ENCODE measurements around the gene SS18L1. TPM values are rescaled to one million over a fixed set of nuclear protein-coding genes. Genes with fewer than 3 reads are reported as not detected.
A peak's percentile ranks its signal among the peaks of the same experiment; 100 is the strongest.

SS18L1 gene
- total RNA-seq, 1 experiment from 2014 or later: 10.1 TPM

DNA sequence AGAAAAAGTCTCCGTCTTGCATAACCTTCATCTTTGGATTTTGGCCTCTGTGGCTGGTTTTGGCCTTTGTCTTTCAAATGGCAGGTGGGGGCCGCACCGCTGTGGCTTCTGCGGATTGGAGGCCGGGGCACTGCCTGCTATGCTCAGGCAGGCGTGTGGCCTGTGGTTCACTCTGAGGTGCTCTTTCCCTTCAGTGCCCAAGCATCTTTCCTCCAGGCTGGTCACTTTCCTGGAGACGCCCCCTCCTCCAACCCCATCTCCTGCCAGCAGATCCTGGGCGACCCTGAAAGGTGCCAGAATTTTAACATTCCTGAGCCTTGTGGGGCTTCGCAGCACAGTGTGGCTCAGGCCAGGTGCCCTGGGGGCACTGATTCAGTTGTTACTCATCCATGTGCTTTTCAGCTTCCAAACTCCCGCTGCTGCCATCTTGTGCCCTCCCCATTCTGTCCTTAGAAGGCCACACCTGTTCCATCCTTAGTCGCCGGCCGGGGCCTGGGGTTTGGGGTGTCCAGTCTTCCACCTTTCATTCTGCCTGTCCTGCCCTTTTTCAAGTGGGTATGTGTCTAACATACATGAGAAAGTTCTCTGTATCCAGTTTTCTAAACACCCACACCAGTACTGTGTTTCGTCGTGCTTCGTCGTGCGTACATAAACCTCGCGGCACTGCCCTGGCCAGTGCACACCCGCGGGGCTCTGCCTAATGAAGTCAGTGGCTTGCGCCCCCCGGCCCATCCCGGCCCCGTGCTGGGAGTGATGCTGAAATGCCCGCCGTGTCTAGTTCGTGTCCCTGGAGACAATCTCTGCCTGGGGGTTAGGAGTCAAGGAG is 12.1 kb downstream of the SS18L1 start:
- DNase-seq (ENCODE audit: low read depth): peak; percentile 62

DNA sequence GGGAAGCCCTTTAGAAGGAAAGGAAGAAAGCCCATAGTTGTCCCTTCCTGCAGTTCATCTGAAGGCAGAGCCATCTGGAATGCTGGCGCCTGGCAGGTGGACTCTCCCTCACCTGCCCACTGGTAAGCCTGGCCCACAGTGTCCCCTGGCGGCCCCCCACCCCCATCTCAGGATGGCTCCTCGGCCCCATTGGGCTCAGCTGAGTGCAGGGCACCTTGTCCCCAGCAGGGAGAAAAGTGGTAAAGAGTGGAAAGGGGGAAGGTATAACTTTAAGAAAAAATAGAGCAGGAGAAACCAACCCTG is 12.6 kb downstream of the SS18L1 start:
- no peak for DNase-seq (ENCODE audit: low read depth)

DNA sequence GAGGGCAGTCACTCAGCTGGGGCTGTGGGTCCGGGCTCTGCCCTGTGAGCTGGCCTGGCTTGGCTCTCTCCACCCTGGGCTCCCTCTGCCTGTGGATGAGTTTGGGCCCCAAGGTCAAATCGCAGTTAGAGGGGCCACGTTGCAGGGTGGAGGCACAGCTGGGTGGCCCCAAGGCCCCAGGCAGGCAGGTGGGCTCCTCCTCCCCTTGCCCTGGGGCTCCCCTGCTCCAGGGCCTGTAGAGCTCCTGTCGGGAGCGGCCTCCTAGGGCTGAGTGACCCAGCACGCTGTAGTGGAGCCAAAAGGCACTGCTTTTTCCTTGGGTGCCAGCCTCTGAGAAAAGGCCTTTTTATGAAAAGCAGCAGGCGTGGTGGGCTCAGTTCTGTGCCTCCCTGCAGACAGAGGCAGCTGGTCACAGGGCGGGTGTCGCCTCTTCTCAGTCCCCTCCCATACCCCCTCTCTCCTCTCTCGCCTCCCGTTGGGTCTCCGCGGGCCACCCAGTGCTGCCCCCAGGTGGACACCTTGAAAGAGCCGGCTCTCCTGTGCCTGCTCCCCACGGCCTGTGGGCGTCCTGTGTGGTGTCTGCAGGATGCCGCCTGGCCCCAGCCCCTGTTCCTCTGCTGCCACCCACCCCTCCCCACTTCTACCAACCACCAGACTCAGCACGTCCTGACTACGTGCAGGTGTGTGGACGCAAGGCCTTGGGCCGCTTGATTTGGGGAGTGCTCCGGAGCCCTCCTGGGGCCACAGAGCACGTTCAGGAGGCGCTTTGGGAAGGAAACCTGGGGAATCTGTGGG is 13.2 kb downstream of the SS18L1 start:
- DNase-seq (ENCODE audit: low read depth): peak; percentile 51

DNA sequence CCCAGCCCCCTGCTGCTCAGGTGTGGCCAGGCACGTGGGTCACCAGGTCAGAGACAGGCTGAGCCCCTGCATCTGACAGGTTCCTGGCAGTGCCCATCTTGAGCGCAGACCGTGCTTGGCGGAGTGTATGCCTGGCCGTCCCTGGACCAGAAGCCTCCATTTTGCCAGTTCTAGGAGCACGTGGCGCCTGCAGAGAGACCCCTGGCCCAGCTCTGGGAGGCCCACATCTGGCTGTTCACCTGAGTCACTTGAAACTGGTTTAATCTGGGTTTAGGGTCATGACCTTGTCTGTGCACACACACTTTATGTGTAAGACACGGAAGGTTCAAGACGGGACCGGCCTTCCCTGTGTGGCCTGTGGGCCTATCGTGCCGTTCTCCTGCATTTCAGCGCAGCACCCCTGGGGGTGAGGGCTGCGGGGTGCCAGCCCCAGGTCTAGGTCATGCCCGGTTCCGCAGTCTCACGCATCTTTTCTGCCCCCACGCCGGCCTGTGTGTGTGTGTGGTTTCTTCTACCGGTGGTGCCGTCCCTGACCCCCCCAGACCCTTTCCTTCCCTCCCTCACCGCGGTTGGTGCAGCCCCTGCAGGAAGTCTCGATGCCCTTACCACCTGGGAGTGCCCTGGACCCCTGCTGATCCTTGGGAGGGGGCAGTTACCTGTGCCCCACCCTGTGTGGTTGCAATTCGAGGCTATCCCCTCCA is 14.0 kb downstream of the SS18L1 start:
- DNase-seq (ENCODE audit: low read depth): no peak

DNA sequence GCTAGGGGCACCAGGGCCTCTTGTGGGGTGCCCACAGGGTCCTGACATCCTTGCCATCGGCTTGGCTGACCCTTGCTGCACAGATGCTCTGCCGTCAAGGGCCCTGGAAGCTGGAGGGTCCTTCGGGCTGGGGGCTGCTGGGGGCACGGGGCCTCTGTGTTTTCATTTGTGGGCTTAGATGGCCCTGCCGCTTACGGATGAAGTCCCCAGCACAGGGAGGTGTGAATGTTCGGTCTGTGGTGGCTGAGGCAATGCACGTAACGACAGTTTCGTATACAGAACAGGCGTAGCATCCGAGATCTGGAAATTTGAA is 14.5 kb downstream of the SS18L1 start:
- no peak for DNase-seq (ENCODE audit: low read depth)

DNA sequence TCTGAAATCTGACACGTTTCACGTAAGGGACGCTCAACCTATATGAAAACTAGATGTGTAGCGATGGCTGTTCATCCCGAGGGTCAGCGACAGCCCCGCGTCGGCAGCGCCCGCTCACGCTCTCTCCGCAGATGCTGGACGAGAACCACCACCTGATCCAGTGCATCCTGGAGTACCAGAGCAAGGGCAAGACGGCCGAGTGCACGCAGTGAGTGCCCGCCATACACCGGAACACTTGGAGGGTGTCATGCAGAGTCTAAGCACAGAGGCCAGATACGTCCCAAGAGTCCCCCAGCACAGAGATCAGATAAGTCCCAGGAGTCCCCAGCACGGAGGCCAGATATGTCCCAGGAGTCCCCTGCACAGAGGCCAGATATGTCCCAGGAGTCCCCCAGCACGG is 15.0 kb downstream of the SS18L1 start:
- DNase-seq (ENCODE audit: low read depth): no peak

DNA sequence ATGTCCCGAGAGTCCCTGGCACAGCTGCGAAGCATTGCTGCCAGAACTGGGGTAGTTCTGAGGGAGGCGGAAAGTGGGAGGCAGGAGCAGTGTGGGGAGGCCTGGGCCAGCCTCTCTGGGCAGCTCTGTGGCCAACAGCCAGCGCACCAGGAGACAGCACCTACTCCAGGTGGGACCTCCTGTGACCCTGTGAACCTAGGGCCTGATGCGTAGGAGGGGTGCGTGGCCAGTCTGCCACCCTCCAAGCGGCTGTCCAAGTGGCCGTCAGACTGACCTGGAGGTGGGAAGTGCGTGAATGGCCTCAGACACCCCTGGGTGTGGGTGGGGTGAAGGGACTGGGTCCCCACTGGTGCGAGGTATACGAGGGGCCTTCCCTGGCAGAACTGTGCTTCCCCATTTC is 15.5 kb downstream of the SS18L1 start:
- no peak for DNase-seq (ENCODE audit: low read depth)

DNA sequence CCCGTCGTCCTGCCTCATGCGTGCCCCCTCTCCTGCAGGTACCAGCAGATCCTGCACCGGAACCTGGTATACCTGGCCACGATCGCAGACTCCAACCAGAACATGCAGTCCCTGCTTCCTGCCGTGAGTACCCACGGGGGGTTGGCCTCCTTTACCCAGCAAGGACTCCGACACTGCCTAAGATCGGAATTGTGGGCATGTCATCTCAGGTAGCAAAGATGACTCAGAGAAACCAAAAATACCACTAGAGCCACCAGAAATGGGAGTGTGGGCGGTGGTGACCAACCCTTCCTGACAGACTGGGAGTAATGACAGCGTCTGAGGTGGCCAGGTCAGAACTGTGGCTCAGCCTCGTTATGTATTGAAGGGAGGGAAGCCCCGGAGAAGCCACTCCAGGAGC is 16.3 kb downstream of the SS18L1 start:
- DNase-seq (ENCODE audit: low read depth): peak; percentile 73

DNA sequence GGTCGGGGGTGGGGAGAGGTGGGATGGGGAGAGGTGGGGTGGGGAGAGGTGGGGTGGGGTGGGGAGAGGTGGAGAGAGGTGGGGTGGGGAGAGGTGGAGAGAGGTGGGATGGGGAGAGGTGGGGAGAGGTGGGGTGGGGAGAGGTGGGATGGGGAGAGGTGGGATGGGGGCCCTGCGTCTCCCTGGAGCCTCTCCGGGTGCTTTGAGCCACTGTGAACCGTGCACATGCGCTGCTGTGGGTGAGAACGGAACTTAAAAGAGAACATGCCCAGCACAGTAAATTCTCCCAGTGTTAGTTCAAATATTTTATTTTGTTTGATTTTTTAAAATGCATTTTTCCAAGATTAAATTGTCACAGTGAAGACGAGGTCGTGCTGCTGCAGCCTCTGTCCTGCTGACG is 16.7 kb downstream of the SS18L1 start:
- DNase-seq (ENCODE audit: low read depth): no peak

DNA sequence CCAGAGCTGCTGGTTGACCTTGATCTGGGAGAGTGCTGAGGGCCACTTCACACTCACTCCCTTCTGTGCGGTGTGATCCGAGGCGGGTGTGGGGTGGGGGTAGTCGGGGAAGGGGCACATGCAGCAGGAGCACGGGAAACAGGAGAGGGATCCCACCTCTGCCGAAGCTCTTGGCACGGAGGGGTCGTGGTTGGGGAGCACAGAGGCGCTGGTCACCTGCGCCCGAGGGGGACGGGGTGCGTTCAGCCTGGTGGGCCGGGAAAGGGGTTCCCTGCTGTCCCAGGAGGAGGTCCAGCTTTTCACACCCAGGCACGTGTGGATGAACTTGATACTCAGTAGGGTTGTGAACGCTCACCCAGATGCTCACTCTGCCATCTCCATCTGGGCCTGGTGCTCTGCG is 17.3 kb downstream of the SS18L1 start:
- DNase-seq (ENCODE audit: low read depth): no peak

DNA sequence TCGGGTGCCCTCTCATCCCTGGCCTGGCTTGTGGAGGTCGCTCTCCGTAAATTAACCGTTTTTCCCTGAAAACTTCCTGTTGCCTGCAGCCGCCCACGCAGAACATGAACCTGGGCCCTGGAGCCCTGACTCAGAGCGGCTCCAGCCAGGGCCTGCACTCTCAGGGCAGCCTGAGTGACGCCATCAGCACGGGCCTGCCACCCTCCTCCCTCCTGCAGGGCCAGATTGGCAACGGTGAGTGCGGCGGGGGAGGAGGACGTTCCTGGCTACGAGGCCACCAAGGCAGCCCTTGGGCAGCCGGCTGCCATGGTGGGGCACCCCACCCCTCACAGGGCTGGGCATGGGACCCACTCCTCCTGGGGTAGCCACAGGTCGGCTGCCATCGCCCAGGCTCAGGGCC is 17.8 kb downstream of the SS18L1 start:
- DNase-seq (ENCODE audit: low read depth): peak; percentile 80

DNA sequence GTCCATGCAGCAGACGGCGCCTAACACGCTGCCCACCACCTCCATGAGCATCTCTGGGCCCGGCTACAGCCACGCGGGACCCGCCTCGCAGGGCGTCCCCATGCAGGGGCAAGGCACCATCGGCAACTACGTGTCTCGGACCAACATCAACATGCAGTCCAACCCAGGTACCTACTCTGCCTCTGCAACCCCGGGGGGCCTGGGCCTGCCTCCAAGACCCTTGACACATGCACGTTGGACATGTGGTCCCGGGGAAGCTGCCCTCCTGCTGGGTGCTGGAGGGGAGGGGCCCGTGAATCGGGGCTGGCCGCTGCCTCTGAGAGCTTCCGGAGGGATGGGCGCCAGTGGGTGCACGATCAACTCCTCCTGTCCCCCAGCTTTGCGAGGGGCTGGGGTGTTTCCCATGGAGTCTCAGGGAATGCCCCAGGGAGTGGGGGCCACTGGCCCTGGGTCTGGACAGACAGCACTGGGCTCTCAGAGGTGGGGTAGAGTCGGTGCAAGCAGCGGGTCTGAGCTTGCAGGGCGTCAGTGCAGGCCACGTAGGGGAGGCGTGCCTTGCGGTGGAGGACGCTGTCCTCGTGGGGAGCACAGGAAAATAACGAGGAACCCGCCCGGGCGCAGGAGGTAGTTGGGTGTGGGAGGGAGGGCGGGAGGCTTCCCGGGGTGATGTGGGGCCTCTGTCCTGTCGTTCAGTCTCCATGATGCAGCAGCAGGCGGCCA is 19.4 kb downstream of the SS18L1 start:
- DNase-seq (ENCODE audit: low read depth): no peak

DNA sequence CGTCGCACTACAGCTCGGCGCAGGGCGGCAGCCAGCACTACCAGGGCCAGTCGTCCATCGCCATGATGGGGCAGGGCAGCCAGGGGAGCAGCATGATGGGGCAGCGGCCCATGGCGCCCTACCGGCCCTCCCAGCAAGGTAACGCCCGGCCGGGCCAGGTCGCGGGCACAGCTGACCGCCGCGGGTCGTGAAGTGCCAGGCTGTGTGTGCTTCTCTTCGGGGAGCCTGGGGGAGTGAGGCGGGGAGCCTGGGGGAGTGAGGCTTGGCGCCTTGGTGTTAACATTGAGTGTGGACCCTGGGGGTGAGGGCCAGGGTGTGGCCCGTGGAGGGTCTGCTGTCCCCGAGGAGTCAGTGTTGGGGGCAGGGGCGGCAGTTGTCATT is 19.9 kb downstream of the SS18L1 start:
- no peak for DNase-seq (ENCODE audit: low read depth)

DNA sequence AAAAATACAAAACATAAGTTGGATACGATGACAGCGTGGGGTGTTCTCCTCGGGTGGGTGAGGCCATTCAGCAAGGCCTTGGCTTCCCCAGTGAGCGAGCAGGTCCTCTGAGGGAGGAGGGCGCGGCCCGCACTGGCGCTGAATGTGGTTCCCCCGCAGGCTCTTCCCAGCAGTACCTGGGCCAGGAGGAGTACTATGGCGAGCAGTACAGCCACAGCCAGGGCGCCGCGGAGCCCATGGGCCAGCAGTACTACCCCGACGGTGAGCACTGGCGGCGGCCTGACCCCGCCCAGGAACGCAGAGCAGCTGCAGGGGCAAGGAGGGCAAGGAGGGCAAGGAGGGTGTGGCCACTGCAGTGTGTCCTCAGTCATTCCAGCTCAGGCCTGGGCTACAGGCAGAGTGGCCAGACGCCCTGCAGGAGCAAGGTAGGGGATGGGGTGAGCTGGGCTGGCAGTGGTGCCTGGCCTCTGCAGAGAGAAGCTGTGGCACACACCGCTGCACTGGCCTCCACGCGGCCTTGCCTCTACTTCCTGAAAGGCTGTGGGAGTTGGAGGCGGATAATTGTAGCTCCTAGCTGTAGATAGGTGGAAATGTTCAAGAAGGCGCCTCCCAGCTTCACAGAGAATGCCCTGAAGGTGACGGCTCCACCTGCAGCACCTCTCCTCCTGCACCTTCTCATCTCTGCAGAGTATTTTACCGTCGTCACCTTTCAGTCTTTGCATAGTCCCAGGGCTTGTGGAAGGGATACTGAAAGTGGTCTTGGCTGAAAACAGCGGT is 20.6 kb downstream of the SS18L1 start:
- no peak for DNase-seq (ENCODE audit: low read depth)

DNA sequence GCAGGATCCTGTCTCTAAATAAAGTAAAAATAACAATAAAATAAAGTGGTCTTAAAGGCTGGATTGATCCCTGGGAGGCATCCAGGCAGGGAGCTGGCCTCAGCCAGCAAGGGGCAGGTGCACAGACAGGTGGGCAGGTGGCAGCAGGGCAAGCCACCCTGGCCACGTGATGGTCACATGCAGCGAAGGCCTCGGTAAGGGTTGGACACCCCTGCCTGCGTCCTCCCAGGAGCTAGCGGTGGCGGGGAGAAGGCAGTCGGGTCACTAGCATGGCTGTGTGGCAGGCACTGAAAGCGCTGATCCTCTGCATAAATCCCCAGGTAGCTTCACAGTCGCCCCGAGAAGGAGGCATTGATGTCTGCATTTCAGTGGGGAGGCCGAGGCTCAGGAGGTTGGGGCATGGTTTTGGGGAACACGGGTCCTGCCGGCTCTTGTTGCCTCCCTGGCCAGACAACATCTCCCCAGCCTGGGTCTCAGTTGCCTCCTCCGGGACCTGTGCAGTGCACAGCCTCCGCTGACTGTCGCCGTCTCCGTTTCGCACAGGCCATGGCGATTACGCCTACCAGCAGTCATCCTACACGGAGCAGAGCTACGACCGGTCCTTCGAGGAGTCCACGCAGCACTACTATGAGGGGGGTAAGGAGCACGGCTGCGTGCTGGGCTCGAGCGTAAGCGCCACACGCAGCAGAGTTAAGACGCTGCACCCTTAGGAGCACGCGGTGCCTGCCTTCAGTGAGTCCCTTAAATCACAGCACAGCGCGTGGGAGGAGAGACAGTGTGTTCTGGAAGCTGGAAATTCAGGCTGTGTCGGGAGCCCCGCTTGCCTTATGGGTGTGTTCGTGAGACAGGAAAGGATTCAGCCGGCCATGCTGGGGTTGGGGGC is 21.6 kb downstream of the SS18L1 start:
- no peak for DNase-seq (ENCODE audit: low read depth)

DNA sequence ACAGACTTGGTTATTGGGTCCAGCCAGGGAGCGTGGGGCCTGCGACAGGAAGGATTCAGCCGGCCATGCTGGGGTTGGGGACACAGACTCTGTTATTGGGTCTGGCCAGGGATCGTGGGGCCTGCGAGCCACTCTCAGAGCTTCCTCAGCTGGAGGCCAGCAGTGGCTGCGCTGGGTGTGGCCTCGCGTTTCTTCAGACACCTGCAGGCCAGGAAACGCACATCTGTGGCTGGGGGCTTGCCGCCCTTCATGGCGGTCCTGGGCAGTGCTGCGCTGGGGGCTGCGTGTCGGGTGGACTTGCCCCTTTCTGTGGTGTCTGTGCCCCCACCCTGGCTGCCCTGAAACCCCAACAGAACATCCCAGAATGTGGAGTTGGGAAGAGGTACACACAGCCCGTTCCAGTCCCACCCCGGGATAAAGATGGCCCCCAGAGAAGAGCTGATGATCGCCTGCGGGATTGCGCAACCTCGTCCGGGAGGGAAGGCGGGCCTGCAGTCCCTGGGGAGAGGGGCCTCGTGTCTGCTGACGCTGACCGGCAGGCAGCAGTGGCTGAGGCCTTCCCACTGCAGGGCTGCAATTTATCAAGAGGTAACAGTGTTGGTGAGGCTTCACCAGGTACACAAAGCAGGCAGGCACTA is 22.3 kb downstream of the SS18L1 start:
- no peak for DNase-seq (ENCODE audit: low read depth)

DNA sequence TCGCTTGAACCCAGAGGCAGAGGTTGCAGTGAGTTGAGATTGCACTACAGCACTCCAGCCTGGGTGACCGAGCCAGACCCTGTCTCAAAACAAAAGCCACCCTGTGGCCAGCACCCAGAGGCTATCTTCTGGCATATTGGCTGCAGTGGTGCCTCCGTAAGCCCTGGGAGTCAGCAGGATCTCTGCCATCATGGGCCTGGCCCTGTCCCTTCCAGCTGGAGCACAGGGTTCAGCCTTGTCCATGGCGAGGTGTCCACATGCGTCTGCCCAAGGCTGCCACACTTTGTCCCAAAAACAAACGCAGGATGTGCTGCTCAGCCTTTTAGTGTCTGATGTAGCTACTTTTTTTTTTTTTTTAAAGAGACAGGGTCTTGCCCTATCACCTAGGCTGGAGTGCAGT is 23.9 kb downstream of the SS18L1 start:
- DNase-seq (ENCODE audit: low read depth): no peak

DNA sequence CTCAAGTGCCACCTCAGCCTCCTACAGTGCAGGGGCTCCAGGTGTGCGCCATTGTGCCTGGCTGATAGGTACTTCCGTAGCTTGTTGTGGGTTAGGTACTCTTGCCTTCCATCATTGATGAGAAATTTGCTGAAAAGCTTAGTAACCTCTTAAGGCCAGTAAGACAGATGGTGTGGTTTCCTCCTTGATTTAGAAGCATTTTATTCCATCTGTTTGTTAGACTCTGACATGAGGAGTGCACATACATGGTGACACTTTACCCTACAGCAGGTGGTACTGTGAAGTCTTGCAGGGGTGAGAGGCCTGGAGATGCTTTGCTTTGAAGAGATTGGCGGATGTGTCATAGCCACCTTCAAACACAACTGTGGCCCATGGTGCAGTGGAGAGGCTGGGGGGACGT is 24.5 kb downstream of the SS18L1 start:
- DNase-seq (ENCODE audit: low read depth): no peak

DNA sequence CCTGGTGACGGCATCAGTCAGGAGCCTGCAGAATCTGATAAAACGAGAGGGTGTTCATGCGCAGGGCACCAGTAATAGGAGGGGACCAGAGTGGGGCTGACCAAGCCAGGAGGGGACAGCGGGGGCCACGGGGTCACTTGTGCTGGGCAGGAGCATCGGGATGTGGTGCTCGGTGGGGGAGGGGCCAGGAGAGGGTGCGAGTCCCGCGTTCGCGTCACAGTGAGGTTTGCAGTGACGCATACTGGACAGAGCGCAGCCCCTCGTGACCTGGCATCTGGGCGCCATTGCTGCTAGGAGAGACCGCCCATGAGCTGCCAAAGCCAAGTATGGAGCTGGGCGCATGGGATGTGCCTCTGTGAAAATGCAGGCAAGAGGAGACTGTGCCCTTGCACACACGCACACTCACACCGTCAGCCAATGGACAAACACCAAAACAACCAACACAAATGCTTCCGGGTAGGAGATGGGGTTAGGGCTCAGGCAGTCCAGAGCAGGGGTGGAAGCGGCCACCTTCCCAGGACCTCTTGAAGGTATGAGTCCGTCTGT is 25.4 kb downstream of the SS18L1 start:
- no peak for DNase-seq (ENCODE audit: low read depth)

DNA sequence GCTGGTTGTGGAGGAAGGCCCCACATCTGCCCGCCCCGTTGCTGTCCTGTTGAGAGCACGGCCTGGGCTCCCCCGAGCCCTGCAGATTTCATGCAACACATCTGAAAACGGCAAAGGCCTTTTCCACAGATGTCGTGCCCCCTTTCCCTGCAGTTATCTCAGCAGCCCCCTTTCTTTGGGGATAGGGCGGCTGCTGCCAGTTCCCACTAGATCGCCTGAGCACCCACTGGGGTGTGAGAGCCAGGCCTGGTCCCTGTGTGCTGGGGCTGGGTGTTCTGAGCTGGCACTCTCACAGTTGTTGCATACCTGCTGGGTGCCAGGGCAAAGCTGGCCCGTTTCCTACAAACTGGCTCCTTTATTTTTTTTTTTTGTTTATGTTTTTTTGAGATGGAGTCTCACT is 27.0 kb downstream of the SS18L1 start:
- no peak for DNase-seq (ENCODE audit: low read depth)
